Hematopoietic multipotent progenitor cell treated with erythropoietin and hydrocortisone succinate and interleukin-3 and kit ligand, for 17 days (in vitro differentiated cells): Measurements from ENCODE around the gene NELL1.

Experiments used
- DNase-seq: peaks from one replicate; pipeline ENCODE4 v3.0.0-alpha.2; 2015; ENCODE audit warnings: low spot score

The NELL1 gene

GRCh38 chr11:21421711-21422329, 752.4 kb downstream of the NELL1 start:
- DNase-seq: no peak

GRCh38 chr11:21426931-21427330, 757.5 kb downstream of the NELL1 start:
- DNase-seq: no peak

DNA sequence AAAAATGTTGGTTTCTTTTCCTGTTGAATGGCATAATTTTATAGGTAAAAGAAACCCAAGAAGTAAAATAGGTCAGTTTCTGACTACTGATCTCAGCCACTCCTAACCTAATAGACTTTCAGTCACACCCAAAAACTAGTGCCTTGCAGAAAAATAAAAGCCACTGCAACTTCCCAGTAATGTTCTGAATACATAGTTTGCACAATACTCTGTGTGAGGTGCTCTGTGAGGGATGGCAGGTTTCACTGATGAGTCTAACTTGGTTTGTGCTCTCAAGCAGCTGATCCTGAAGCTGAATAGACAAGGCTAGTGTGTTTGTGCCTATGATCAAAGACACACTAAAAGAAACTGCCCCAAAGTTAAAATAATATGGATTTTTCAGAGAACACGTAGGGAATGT, 758.3 kb downstream of the NELL1 start:
- DNase-seq: no peak

- DNase-seq: no peak
These were observed 759.4 kb downstream of the NELL1 start for GRCh38 chr11:21428796-21429195.

DNA sequence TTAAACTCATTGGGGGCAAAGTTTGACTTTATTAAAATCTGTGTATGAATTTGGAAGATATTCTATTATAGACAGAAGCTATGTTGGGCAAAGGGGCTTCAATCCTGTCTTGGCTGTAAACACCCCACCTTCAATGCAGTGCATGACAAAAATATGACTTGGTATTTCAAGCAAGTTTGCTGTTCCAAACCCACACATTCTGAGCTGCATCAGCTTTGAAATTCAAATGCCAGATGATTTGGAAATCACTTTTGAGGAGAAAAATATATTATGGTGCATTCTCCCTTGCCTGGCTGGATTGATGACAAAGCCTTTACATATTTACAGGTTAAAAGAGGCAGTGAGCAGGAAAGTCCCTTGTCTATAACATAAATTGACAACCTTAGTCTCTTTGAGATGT, 760.0 kb downstream of the NELL1 start:
- DNase-seq: no peak

DNA sequence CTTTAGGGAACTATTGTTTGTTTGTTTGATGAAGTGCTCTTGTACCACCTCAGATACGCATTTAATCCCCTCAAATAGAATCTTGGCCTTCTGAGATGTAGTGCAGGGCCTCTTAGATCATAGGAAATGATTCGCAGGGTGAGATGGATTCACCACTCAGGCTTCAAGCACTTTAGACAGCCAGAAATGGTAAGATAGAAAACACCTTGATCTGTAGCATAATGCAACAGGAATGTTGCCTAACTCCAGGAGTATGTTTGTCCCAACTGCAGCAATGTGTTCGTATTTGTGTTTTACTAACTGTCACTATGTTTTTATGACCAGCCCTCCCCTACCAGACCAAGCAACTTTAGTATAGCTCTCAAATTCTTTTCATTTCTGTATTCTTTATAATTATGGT, 761.2 kb downstream of the NELL1 start:
- no peak for DNase-seq

DNA sequence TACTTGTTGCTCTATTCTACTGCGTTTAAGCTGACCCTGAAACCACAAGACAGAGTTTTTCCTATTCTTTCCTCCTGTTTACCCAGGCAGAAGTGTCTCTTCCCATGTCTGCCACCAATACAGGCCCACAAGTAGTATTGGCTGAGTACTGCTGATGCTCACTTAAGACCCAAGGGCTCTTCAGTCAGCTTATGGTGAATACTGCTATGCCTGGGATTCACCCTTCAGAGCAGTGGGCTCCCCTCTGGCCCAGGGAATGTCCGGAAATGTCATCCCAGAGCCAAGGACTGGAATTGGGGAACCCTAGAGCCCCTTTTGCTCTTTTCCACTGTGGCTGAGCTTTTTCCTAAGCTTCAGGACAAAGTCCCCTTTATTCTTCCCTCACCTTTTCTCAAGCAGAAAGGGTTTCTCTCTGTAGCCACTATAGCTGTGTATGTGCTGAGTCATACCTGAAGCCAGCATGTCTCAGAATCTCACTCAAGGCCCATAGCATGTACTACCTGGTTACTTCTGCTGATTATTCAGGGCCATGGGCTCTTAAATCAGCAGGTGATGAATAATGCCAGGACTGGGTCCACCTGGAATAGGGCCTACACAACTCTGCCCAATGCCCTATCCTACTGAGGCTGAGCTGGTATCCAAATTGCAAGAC, 777.7 kb downstream of the NELL1 start:
- no peak for DNase-seq

GRCh38 chr11:21447871-21448270, 778.5 kb downstream of the NELL1 start:
- DNase-seq: no peak

- DNase-seq: no peak
These were observed 786.8 kb downstream of the NELL1 start for GRCh38 chr11:21456186-21456585.

DNA sequence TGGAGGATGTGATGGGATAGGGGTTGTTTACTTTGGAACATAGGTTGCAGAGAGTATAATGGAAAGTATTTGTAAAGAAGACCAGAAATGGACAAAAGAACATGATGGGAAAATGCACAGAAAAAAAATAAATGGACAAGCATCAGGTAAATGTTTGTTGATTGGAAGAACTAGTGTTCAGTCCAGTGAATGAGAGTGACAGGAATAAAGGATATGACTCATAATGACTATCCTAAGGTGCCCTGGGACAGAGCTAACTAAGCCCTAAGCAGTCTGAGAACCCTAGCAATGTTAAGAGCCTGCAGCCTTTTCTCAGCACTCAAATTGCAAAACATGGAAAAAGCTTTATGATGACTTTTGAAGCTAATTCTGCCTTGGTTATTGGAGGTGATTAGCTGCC, 790.7 kb downstream of the NELL1 start:
- DNase-seq: no peak

DNA sequence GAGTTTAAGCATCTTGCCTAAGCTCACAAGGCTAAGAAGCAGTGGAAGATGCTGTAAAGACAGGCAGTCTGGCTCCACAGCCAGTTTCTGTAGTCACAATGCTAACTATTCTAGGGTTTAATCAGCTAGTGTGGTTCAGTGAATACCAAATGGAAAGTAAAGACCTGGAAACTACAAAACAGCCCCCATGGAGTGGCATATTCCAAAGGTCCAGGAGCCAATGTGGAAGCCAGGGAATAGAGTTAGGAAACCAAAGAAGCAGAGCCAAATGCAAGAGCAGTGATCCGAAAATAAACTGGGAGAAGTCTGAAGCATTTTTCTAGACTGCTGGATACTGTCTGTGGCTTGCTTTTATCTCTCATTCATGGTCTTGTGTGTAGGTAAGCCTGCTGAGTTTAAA, 792.3 kb downstream of the NELL1 start:
- DNase-seq: no peak

GRCh38 chr11:21464601-21465193, 795.3 kb downstream of the NELL1 start:
- no peak for DNase-seq

GRCh38 chr11:21465203-21465602, 795.8 kb downstream of the NELL1 start:
- no peak for DNase-seq

DNA sequence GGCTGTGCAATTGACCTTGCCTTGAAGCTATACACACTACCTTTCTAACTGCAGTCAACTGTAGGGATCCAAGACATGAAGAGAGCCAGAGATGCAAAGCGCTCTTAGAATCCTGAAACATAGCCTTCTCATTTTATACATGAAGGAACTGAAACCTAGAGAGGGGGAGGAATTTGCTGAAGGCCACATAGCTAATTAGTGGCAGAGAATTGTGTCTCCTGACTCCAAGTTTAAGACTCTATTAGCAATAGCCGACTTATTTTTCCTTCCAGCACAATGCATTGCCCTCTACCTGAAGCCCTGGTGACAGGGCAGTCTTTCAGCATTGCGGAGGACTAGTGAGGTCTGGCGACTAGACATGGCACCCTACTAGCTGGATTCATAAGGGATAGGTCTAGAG, 796.5 kb downstream of the NELL1 start:
- DNase-seq: no peak

DNA sequence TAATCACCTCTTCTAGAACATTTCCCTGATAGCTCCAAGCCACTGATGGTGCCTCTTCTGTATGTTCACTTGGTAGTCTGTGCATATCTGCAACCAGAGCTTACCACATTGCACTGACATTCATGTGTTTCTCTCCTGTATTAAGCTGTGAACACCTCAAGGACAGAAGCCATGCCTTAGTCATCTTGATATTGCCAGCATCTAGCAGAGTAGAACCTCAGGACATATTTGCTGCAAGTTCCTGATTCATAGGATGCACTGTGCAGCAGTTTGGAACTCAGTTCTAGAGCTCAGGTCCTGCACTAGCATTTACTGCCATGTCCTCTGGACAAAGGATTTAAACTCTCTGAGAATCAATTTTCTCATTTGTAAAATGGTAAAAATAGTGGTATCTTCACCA, 801.1 kb downstream of the NELL1 start:
- DNase-seq: no peak

GRCh38 chr11:21472261-21472660, 802.9 kb downstream of the NELL1 start:
- no peak for DNase-seq

GRCh38 chr11:21474529-21474928, 805.1 kb downstream of the NELL1 start:
- no peak for DNase-seq

DNA sequence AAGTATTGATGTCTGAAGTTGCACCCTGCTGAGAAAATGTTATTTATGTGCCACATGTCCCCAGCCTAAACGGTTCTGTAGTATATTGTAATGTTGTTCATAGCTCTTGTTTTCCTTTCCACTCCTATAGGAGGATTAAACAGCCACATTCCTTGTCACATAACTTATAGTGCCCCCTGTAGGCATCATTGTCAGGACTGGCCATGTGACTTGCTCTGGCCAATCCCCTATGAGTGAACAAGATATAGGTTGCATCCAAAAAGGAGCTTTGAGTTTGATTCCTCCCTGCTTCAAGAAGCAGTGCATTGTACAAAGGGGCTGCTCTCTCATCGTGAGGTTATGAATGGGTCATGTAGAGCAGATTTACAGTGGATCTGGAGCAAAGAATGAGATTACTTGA, 805.9 kb downstream of the NELL1 start:
- DNase-seq: no peak

GRCh38 chr11:21476588-21476987, 807.2 kb downstream of the NELL1 start:
- no peak for DNase-seq

DNA sequence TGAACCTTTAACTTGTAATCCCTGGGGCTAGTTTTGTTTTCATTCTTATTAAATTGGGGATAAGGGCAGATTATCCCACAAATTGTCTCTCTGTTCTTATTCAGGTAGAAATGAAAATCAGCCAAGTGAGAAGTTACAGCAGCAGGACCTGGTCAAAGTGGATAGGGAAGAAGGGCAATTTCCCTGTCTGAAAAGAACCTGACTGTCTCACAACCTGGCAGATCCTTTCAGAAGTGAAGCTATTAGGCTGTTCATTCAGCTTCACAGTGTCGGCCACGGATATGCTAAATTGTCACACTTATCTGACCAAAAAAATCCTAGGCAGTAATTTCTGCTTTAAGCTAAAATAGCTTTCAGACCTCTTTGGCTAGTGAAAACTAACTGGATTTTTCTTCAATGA, 810.9 kb downstream of the NELL1 start:
- no peak for DNase-seq

GRCh38 chr11:21481255-21481654, 811.9 kb downstream of the NELL1 start:
- DNase-seq: no peak

DNA sequence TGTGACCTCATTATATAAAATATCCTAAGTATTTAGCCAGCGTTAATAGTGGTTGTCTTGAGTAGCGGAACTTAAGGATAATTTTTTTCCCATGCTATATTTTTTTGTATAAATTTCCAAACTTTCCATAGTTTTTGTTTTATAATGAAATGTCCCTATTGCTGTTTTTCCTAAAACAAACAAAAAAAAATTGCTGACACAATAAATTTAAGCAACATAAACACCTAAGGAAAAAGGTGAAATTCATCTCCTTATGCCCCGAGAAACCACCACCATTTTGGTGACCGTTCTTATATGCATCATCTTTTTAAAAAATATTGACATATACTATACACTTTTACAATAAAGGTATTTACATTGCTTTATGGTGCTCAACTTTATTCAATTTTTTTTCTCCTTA, 814.7 kb downstream of the NELL1 start:
- no peak for DNase-seq

- no peak for DNase-seq
These were observed 815.6 kb downstream of the NELL1 start for GRCh38 chr11:21485006-21485405.

GRCh38 chr11:21485426-21485825, 816.0 kb downstream of the NELL1 start:
- DNase-seq: no peak
